Measurements from ENCODE around the gene HP1BP3. TPM values are rescaled to one million over a fixed set of nuclear protein-coding genes. Genes with fewer than 3 reads are reported as not detected.
A peak's percentile ranks its signal among the peaks of the same experiment; 100 is the strongest.

HP1BP3 gene
- total and polyA plus RNA-seq, 2 experiments from 2014 or later = 138 to 151 TPM

DNA sequence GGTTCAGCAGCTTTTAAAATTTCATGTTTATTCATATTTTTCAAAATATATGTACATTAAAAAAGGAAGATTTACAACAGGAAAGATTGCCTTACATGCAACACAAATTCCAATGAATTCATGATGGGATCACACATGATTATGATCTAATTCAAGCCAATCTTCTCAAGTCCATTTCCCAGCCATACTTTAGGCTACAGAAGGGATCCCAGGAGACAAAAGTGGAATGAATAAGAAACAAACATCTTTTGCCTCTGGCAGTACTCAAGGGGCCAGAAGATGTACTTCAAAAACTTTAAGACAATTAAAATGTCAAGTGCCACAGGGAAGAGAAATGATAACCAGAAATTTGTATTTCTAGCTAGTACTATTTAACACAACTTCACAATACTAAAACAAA is 44.4 kb downstream of the HP1BP3 start:
- Histone ChIP-seq H3K27me3 (replicated peaks; ENCODE audit: insufficient read depth) (no peaks in the 10 kb centered on the region), H3K79me2 (ENCODE audit: insufficient read depth) (peaks cover 16% of the 10 kb centered on the region; the same call in 1 of the 2 replicates), H3K9me2 (ENCODE audit: insufficient read depth) (no peaks in the 10 kb centered on the region), H3K4me1 (ENCODE audit: insufficient read depth) (peaks cover 34% of the 10 kb centered on the region), H3K9me3 (ENCODE audit: low read depth) (no peaks in the 10 kb centered on the region), H3K36me3 (ENCODE audit: low read depth) (peaks cover 76% of the 10 kb centered on the region), H3K9ac (no peak overlapping the region), H2AFZ (no peak overlapping the region), H3K4me3 (no peak overlapping the region), H3K4me2 (ENCODE audit: unreplicated experiment) (no peak overlapping the region), H3K27ac (peak overlapping the region; percentile 33), H4K20me1 (ENCODE audit: insufficient read depth) (no peaks in the 10 kb centered on the region), H3F3A (ENCODE audit: insufficient read depth) (peaks cover 74% of the 10 kb centered on the region)
- in situ Hi-C loops (cut with MboI) = no loop called here
- no peak for TF ChIP-seq EZH2 (IDR thresholded peaks at IDR 0.05; ENCODE audit: insufficient read depth, poor library complexity, severe bottlenecking)
- TF ChIP-seq EZH2phosphoT487 (IDR thresholded peaks at IDR 0.05; ENCODE audit: insufficient read depth, low read depth) = no peak
- peak; percentile 33 for DNase-seq

DNA sequence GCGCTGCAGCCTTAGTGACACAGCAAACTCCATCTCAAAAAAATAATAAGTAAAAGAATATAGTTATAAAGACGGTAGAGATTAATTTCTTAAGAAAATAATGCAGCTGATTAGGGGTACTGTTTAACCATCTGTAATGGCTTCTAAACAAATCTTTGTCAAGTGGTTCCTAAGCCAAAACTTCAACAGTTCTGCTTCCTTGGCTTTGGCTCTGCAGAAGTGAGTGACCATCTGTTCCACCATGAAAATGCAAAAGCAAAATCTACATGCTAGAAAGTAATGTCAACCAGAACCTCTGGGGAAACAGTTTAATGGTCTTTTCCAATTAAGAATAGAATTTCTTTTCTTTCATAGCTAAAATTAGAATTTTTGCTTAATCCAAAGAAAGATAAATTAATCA is 46.3 kb downstream of the HP1BP3 start:
- Histone ChIP-seq H3K4me3 (no peak overlapping the region), H4K20me1 (ENCODE audit: insufficient read depth) (no peaks in the 10 kb centered on the region), H3F3A (ENCODE audit: insufficient read depth) (peaks cover 66% of the 10 kb centered on the region), H3K4me1 (ENCODE audit: insufficient read depth) (peaks cover 34% of the 10 kb centered on the region), H3K27ac (peak overlapping the region; percentile 90), H3K79me2 (ENCODE audit: insufficient read depth) (peaks cover 5% of the 10 kb centered on the region; the same call in 1 of the 2 replicates), H3K27me3 (replicated peaks; ENCODE audit: insufficient read depth) (no peaks in the 10 kb centered on the region), H3K4me2 (ENCODE audit: unreplicated experiment) (no peak overlapping the region), H3K36me3 (ENCODE audit: low read depth) (peaks cover 67% of the 10 kb centered on the region), H3K9me2 (ENCODE audit: insufficient read depth) (no peaks in the 10 kb centered on the region), H2AFZ (no peak overlapping the region), H3K9ac (no peak overlapping the region), H3K9me3 (ENCODE audit: low read depth) (no peaks in the 10 kb centered on the region)
- TF ChIP-seq EZH2phosphoT487 (IDR thresholded peaks at IDR 0.05; ENCODE audit: insufficient read depth, low read depth) = no peak
- TF ChIP-seq EZH2 (IDR thresholded peaks at IDR 0.05; ENCODE audit: insufficient read depth, poor library complexity, severe bottlenecking) = no peak
- in situ Hi-C loops (cut with MboI) = no loop called here
- 99 to 100% methylated on average over 2 of the region's 2 CpGs for WGBS, 2 experiments (ENCODE audit: low coverage in 1 of 2, low lambda C conversion rate in 2 of 2, missing lambda C conversion rate in 2 of 2)
- DNase-seq = no peak

DNA sequence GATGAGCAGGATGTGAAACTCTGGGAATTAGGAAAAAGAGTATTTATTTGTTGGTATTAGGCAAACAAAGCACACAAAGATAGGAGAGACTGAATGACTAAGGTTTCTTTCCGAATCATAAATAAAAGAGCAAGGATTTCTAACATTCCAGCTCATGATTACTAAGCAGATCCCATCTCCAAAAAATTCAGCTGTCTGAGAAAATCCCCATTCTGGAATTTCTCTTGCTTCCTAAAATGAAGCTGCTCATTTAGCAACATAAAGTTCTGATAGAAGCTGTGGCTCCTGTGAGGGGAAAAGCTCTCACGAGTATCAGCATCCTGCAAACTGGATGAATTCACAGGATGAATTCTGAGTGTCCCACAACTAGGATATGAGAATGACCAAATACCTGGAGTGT is 47.9 kb downstream of the HP1BP3 start:
- H2AFZ ChIP-seq = no peak overlapping the region
- peaks cover 52% of the 10 kb centered on the region for H3K36me3 ChIP-seq (ENCODE audit: low read depth)
- peaks cover 54% of the 10 kb centered on the region for H3F3A ChIP-seq (ENCODE audit: insufficient read depth)
- TF ChIP-seq EZH2phosphoT487 (IDR thresholded peaks at IDR 0.05; ENCODE audit: insufficient read depth, low read depth) = no peak
- TF ChIP-seq EZH2 (IDR thresholded peaks at IDR 0.05; ENCODE audit: insufficient read depth, poor library complexity, severe bottlenecking) = no peak
- H3K4me3 ChIP-seq = peak overlapping the region; percentile 21; the same call in 1 of the 2 replicates
- no peaks in the 10 kb centered on the region for H3K9me3 ChIP-seq (ENCODE audit: low read depth)
- 0 to 7% methylated on average over 2 of the region's 2 CpGs for WGBS, 2 experiments (ENCODE audit: low coverage in 1 of 2, low lambda C conversion rate in 2 of 2, missing lambda C conversion rate in 2 of 2)
- peak overlapping the region; percentile 68 for H3K9ac ChIP-seq
- H3K4me1 ChIP-seq (ENCODE audit: insufficient read depth) = peaks cover 34% of the 10 kb centered on the region
- DNase-seq = peak; percentile 83
- peak overlapping the region; percentile 90 for H3K27ac ChIP-seq
- H3K79me2 ChIP-seq (ENCODE audit: insufficient read depth) = peaks cover 5% of the 10 kb centered on the region; the same call in 1 of the 2 replicates
- in situ Hi-C loops (cut with MboI) = no loop called here
- H4K20me1 ChIP-seq (ENCODE audit: insufficient read depth) = no peaks in the 10 kb centered on the region
- H3K4me2 ChIP-seq (ENCODE audit: unreplicated experiment) = peak overlapping the region; percentile 59
- H3K9me2 ChIP-seq (ENCODE audit: insufficient read depth) = no peaks in the 10 kb centered on the region
- no peaks in the 10 kb centered on the region for H3K27me3 ChIP-seq (replicated peaks; ENCODE audit: insufficient read depth)

DNA sequence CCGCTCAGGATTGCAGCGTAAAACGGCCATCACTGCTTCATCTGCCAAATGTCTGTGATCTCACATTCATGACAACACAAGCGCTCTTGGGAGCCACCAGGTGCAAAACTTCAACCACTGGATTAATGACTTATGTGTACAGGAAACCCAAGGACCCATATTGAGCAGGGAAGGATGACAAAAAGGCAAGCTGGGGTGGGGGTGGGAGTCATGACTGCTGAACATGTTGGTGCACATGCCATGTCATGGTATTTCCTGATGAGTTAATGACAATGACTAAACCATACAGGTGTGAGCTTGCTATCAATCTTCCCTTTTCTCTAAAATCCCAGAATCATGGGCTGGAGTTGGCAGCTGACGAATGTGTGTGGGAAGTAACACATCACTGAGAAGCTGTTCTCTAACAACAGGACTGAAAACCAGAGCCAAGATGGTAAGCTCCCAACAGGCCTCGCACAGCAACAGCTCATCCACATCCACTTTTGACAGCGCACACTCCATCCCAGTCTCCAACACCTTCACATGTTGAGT is 51.5 kb downstream of the HP1BP3 start:
- DNase-seq = no peak
- Histone ChIP-seq H3K27me3 (replicated peaks; ENCODE audit: insufficient read depth) (0 out of 2 replicates have a peak, but pooled peaks cover 4% of the 10 kb centered on the region), H3K4me1 (ENCODE audit: insufficient read depth) (peaks cover 34% of the 10 kb centered on the region), H4K20me1 (ENCODE audit: insufficient read depth) (no peaks in the 10 kb centered on the region), H3K4me3 (no peak overlapping the region), H3K9me3 (ENCODE audit: low read depth) (no peaks in the 10 kb centered on the region), H3K27ac (no peak overlapping the region), H3F3A (ENCODE audit: insufficient read depth) (peaks cover 35% of the 10 kb centered on the region), H3K79me2 (ENCODE audit: insufficient read depth) (peaks cover 5% of the 10 kb centered on the region; the same call in 1 of the 2 replicates), H3K9ac (no peak overlapping the region), H3K9me2 (ENCODE audit: insufficient read depth) (no peaks in the 10 kb centered on the region), H2AFZ (no peak overlapping the region), H3K36me3 (ENCODE audit: low read depth) (peaks cover 24% of the 10 kb centered on the region), H3K4me2 (ENCODE audit: unreplicated experiment) (no peak overlapping the region)
- WGBS, 2 experiments (ENCODE audit: low coverage in 1 of 2, low lambda C conversion rate in 2 of 2, missing lambda C conversion rate in 2 of 2) = 82 to 87% methylated on average over 7 of the region's 7 CpGs
- no peak for TF ChIP-seq EZH2phosphoT487 (IDR thresholded peaks at IDR 0.05; ENCODE audit: insufficient read depth, low read depth)
- no peak for TF ChIP-seq EZH2 (IDR thresholded peaks at IDR 0.05; ENCODE audit: insufficient read depth, poor library complexity, severe bottlenecking)
- in situ Hi-C loops (cut with MboI) = no loop called here
